ENCODE data around the gene PLEKHH2.
"Not testable (repeated sequence)": the region's sequence is repeated elsewhere in the genome, so short reads cannot be mapped to it uniquely, and the experiment has no call there.

The PLEKHH2 gene

GRCh38 chr2:43717322-43717721, 80.3 kb downstream of the PLEKHH2 start:
- no peak for DNase-seq (ENCODE audit: low read depth, low spot score)

- DNase-seq (ENCODE audit: low read depth, low spot score) = no peak
Observed at GRCh38 chr2:43718530-43719124, 81.6 kb downstream of the PLEKHH2 start.

GRCh38 chr2:43724728-43725526, 87.9 kb downstream of the PLEKHH2 start:
- DNase-seq (ENCODE audit: low read depth, low spot score) = no peak

GRCh38 chr2:43725711-43726246, 88.7 kb downstream of the PLEKHH2 start:
- DNase-seq (ENCODE audit: low read depth, low spot score) = no peak

- not testable (repeated sequence) for DNase-seq (ENCODE audit: low read depth, low spot score)
Observed at GRCh38 chr2:43726961-43727633, 90.0 kb downstream of the PLEKHH2 start.

- no peak for DNase-seq (ENCODE audit: low read depth, low spot score)
Observed at GRCh38 chr2:43727634-43728014, 90.6 kb downstream of the PLEKHH2 start.

- DNase-seq (ENCODE audit: low read depth, low spot score) = no peak
Observed at GRCh38 chr2:43729491-43730174, 92.6 kb downstream of the PLEKHH2 start.

- no peak for DNase-seq (ENCODE audit: low read depth, low spot score)
Observed at GRCh38 chr2:43731211-43731610, 94.2 kb downstream of the PLEKHH2 start.

GRCh38 chr2:43736637-43737036, 99.6 kb downstream of the PLEKHH2 start:
- no peak for DNase-seq (ENCODE audit: low read depth, low spot score)

- peak; percentile 88 for DNase-seq (ENCODE audit: low read depth, low spot score)
Observed at GRCh38 chr2:43737097-43737854, 100.2 kb downstream of the PLEKHH2 start.

GRCh38 chr2:43737855-43738254, 100.8 kb downstream of the PLEKHH2 start:
- no peak for DNase-seq (ENCODE audit: low read depth, low spot score)

GRCh38 chr2:43738257-43738656, 101.2 kb downstream of the PLEKHH2 start:
- no peak for DNase-seq (ENCODE audit: low read depth, low spot score)

GRCh38 chr2:43743706-43744105, 106.6 kb downstream of the PLEKHH2 start:
- DNase-seq (ENCODE audit: low read depth, low spot score) = peak; percentile 15

- peak; percentile 89 for DNase-seq (ENCODE audit: low read depth, low spot score)
Observed at GRCh38 chr2:43745457-43745856, 108.4 kb downstream of the PLEKHH2 start.

- no peak for DNase-seq (ENCODE audit: low read depth, low spot score)
Observed at GRCh38 chr2:43748333-43748732, 111.3 kb downstream of the PLEKHH2 start.

GRCh38 chr2:43749583-43749982, 112.5 kb downstream of the PLEKHH2 start:
- DNase-seq (ENCODE audit: low read depth, low spot score) = peak; percentile 61

- DNase-seq (ENCODE audit: low read depth, low spot score) = no peak
Observed at GRCh38 chr2:43751476-43751990, 114.5 kb downstream of the PLEKHH2 start.

- DNase-seq (ENCODE audit: low read depth, low spot score) = no peak
Observed at GRCh38 chr2:43752302-43752701, 115.2 kb downstream of the PLEKHH2 start.

- DNase-seq (ENCODE audit: low read depth, low spot score) = no peak
Observed at GRCh38 chr2:43754180-43754579, 117.1 kb downstream of the PLEKHH2 start.

GRCh38 chr2:43758739-43759138, 121.7 kb downstream of the PLEKHH2 start:
- DNase-seq (ENCODE audit: low read depth, low spot score) = peak; percentile 65

- peak; percentile 80 for DNase-seq (ENCODE audit: low read depth, low spot score)
Observed at GRCh38 chr2:43759195-43759594, 122.1 kb downstream of the PLEKHH2 start.

Measured in astrocyte of the hippocampus (primary cell).